Measurements from ENCODE around the gene LRRC63. TPM values are rescaled to one million over a fixed set of nuclear protein-coding genes. Genes with fewer than 3 reads are reported as not detected.

The LRRC63 gene
- total RNA-seq, 1 donor from 2014 or later = not detected

DNA sequence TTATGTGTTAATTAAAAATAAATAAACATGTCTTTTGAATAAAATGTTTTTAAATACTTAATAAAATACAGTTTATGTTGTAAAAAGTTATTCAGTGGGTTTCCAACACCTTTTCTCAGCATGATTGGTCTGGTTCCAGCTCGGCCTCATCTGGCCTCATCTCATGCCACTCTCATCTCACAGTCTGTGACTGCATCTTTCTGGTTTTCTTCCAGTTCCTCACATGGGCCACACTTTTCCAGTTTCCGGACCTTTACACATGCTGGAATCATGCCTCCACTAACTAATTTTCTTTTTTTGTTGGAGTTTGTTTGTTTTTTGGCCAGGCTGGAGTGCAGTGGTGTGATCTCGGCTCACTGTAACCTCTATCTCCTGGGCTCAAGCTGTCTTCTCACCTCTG lies 92.8 kb downstream of the LRRC63 start:
- no peaks in the 10 kb centered on the region for H3K4me1 Mint-ChIP-seq (ENCODE audit: low read depth, unreplicated experiment)
- H3K36me3 Mint-ChIP-seq (ENCODE audit: unreplicated experiment) = no peaks in the 10 kb centered on the region
- peaks cover 1% of the 10 kb centered on the region for H3K9me3 Mint-ChIP-seq (ENCODE audit: unreplicated experiment)
- DNase-seq = no peak
- H3K27ac Mint-ChIP-seq (ENCODE audit: unreplicated experiment) = no peak overlapping the region
- TF ChIP-seq, protein P1, sequence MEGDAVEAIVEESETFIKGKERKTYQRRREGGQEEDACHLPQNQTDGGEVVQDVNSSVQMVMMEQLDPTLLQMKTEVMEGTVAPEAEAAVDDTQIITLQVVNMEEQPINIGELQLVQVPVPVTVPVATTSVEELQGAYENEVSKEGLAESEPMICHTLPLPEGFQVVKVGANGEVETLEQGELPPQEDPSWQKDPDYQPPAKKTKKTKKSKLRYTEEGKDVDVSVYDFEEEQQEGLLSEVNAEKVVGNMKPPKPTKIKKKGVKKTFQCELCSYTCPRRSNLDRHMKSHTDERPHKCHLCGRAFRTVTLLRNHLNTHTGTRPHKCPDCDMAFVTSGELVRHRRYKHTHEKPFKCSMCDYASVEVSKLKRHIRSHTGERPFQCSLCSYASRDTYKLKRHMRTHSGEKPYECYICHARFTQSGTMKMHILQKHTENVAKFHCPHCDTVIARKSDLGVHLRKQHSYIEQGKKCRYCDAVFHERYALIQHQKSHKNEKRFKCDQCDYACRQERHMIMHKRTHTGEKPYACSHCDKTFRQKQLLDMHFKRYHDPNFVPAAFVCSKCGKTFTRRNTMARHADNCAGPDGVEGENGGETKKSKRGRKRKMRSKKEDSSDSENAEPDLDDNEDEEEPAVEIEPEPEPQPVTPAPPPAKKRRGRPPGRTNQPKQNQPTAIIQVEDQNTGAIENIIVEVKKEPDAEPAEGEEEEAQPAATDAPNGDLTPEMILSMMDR (IDR thresholded peaks at IDR 0.05; ENCODE audit: partially characterized antibody, unreplicated experiment) = no peak
- no peak overlapping the region for H3K4me3 Mint-ChIP-seq (ENCODE audit: unreplicated experiment)
- H3K27me3 Mint-ChIP-seq (ENCODE audit: unreplicated experiment) = no peaks in the 10 kb centered on the region

DNA sequence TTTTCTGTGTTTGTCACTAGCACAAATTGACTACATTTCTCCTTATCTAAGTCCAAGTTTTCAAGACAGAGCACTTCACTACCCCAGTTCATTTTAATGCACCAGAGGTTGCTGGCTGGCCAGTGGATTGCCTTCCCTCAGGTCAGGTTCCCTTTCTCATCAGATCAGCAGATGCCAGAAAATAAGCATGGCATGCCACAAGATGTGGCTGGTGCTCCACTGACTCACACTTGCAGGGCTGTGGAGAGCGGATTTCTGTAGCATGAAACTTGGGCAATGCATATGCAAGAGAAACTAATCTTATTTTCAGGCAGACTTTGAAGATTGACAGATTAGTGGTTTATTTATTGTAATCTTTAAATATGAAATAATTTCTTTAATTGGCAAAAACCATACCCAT lies 95.8 kb downstream of the LRRC63 start:
- TF ChIP-seq, protein P1 (IDR thresholded peaks at IDR 0.05; ENCODE audit: partially characterized antibody, unreplicated experiment) = no peak
- Mint-ChIP-seq H3K9me3 (ENCODE audit: unreplicated experiment) (peaks cover 1% of the 10 kb centered on the region), H3K36me3 (ENCODE audit: unreplicated experiment) (peaks cover 3% of the 10 kb centered on the region), H3K27ac (ENCODE audit: unreplicated experiment) (no peak overlapping the region), H3K27me3 (ENCODE audit: unreplicated experiment) (no peaks in the 10 kb centered on the region), H3K4me3 (ENCODE audit: unreplicated experiment) (no peak overlapping the region), H3K4me1 (ENCODE audit: low read depth, unreplicated experiment) (no peaks in the 10 kb centered on the region)
- no peak for DNase-seq

DNA sequence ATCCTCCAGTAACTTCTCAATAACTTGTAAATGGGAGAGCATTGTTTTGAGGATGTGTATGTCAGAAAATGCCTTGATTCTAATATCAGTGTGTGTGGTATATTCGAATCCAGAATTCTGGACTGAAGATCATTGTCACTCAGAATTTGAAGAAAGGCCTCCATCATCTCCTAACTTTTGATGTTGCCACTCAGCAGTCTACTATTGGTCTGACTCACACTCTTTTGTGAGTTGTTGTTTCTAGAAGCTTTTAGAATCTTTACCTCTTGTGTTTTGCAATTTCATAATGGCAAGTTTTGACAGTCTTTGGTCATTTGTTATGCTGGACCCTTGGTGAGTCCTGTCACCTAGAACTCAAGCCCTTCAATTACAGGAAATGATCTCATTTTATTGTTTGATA lies 98.3 kb downstream of the LRRC63 start:
- TF ChIP-seq, protein P1 (IDR thresholded peaks at IDR 0.05; ENCODE audit: partially characterized antibody, unreplicated experiment) = no peak
- Mint-ChIP-seq H3K4me1 (ENCODE audit: low read depth, unreplicated experiment) (no peaks in the 10 kb centered on the region), H3K4me3 (ENCODE audit: unreplicated experiment) (no peak overlapping the region), H3K27ac (ENCODE audit: unreplicated experiment) (no peak overlapping the region), H3K9me3 (ENCODE audit: unreplicated experiment) (peaks cover 1% of the 10 kb centered on the region), H3K27me3 (ENCODE audit: unreplicated experiment) (no peaks in the 10 kb centered on the region), H3K36me3 (ENCODE audit: unreplicated experiment) (peaks cover 3% of the 10 kb centered on the region)
- DNase-seq = no peak

DNA sequence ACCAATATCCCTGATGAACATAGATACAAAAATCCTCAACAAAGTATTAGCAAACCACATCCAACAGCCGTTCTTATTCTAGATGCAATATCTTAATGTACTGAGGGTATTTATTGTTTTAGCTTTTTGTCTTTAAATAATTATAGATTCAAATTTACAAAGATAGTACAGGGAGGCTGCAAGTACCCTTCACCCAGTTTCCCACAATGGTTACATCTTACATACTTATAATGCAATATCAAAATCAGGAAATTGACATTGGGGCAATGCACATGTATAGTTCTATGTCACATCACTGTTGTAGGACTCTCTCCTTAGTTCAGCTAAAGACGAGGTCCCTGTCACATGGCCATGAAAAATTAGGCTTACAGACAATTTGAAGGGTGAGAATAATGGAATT lies 99.5 kb downstream of the LRRC63 start:
- H3K36me3 Mint-ChIP-seq (ENCODE audit: unreplicated experiment) = peaks cover 8% of the 10 kb centered on the region
- no peak overlapping the region for H3K4me3 Mint-ChIP-seq (ENCODE audit: unreplicated experiment)
- no peak for DNase-seq
- no peak overlapping the region for H3K27ac Mint-ChIP-seq (ENCODE audit: unreplicated experiment)
- no peaks in the 10 kb centered on the region for H3K4me1 Mint-ChIP-seq (ENCODE audit: low read depth, unreplicated experiment)
- H3K27me3 Mint-ChIP-seq (ENCODE audit: unreplicated experiment) = peaks cover 4% of the 10 kb centered on the region
- peaks cover 6% of the 10 kb centered on the region for H3K9me3 Mint-ChIP-seq (ENCODE audit: unreplicated experiment)
- TF ChIP-seq, protein P1 (IDR thresholded peaks at IDR 0.05; ENCODE audit: partially characterized antibody, unreplicated experiment) = no peak

DNA sequence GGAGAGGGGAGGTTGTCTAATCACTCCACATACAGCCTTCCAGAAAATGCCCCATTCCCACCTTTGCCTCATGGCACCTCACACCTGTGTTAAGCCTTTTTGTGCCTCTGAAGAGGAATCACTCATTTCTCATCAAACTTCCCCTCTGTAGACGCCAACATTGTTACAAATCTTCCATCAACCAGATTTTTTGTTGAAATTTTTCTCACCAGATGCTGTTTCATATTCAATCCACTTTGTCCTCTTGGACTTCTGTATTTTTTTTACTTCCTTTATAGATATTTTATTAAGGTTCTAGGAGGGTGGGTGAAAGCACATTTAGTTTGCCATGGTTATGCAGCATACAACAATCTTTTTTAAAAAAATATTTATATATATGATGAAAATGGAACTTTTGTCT lies 101.3 kb downstream of the LRRC63 start:
- no peak overlapping the region for H3K4me3 Mint-ChIP-seq (ENCODE audit: unreplicated experiment)
- H3K36me3 Mint-ChIP-seq (ENCODE audit: unreplicated experiment) = peaks cover 8% of the 10 kb centered on the region
- peaks cover 4% of the 10 kb centered on the region for H3K27me3 Mint-ChIP-seq (ENCODE audit: unreplicated experiment)
- peaks cover 6% of the 10 kb centered on the region for H3K9me3 Mint-ChIP-seq (ENCODE audit: unreplicated experiment)
- H3K4me1 Mint-ChIP-seq (ENCODE audit: low read depth, unreplicated experiment) = no peaks in the 10 kb centered on the region
- DNase-seq = no peak
- TF ChIP-seq, protein P1 (IDR thresholded peaks at IDR 0.05; ENCODE audit: partially characterized antibody, unreplicated experiment) = no peak
- no peak overlapping the region for H3K27ac Mint-ChIP-seq (ENCODE audit: unreplicated experiment)
